H9 (cell line): ENCODE data around the gene USE1. TPM values are rescaled to one million over a fixed set of nuclear protein-coding genes. Genes with fewer than 3 reads are reported as not detected.

Source experiments
- DNase-seq: peaks from one replicate; pipeline ENCODE4 v3.0.0-alpha.2; 2017
- H2AFZ ChIP-seq: one replicate; pipeline ENCODE4 v1.6.1; 2013; ENCODE audit warnings: mild to moderate bottlenecking, low read length, control low read depth, moderate library complexity
- H2AK5ac ChIP-seq: 2 replicates; pipeline ENCODE4 v1.6.1; 2013; ENCODE audit warnings: low read length, control low read depth, mixed read lengths; ENCODE audit not compliant: insufficient read length
- H2BK120ac ChIP-seq: one replicate; pipeline ENCODE4 v1.6.1; 2013; ENCODE audit warnings: low read depth, mild to moderate bottlenecking, low read length, control low read depth, inconsistent platforms; ENCODE audit not compliant: poor library complexity, severe bottlenecking
- H2BK12ac ChIP-seq: 2 replicates; pipeline ENCODE4 v1.6.1; 2013; ENCODE audit warnings: low read length, control low read depth, mixed read lengths, low read depth; ENCODE audit not compliant: insufficient read length
- H2BK15ac ChIP-seq: 2 replicates; pipeline ENCODE4 v1.6.1; 2013; ENCODE audit warnings: low read depth, low read length, control low read depth
- H2BK20ac ChIP-seq: one replicate; pipeline ENCODE4 v1.6.1; 2013; ENCODE audit warnings: low read depth, mild to moderate bottlenecking, low read length, control low read depth, inconsistent platforms; ENCODE audit not compliant: poor library complexity, severe bottlenecking
- H2BK5ac ChIP-seq: 2 replicates; pipeline ENCODE4 v1.6.1; 2013; ENCODE audit warnings: low read length, control low read depth, mixed read lengths; ENCODE audit not compliant: insufficient read length
- H3K14ac ChIP-seq: 2 replicates; pipeline ENCODE4 v1.6.1; 2013; ENCODE audit warnings: low read length, control low read depth; ENCODE audit not compliant: insufficient read depth
- H3K18ac ChIP-seq: 2 replicates; pipeline ENCODE4 v1.6.1; 2013; ENCODE audit warnings: low read depth, mild to moderate bottlenecking, mixed read lengths, low read length, control low read depth; ENCODE audit not compliant: insufficient read length
- H3K23ac ChIP-seq: 2 replicates; pipeline ENCODE4 v1.6.1; 2013; ENCODE audit warnings: low read length, control low read depth, mixed read lengths, low read depth; ENCODE audit not compliant: insufficient read length
- H3K23me2 ChIP-seq: 2 replicates; pipeline ENCODE4 v1.6.1; 2013; ENCODE audit warnings: low read depth, mild to moderate bottlenecking, mixed read lengths, low read length, control low read depth; ENCODE audit not compliant: insufficient read length, poor library complexity, severe bottlenecking
- H3K27ac ChIP-seq: 2 replicates; pipeline ENCODE4 v1.5.1; 2013; ENCODE audit warnings: low read length, control low read depth, mixed read lengths, low read depth; ENCODE audit not compliant: insufficient read length
- H3K27me3 ChIP-seq: 2 replicates; pipeline ENCODE4 v1.6.1; 2013; ENCODE audit warnings: low read length, control low read depth, inconsistent platforms; ENCODE audit not compliant: insufficient read depth
- H3K4ac ChIP-seq: 2 replicates; pipeline ENCODE4 v1.6.1; 2013; ENCODE audit warnings: low read depth, mild to moderate bottlenecking, control low read depth, inconsistent platforms, low read length, moderate library complexity
- H3K4me1 ChIP-seq: 2 replicates; pipeline ENCODE4 v1.6.1; 2013; ENCODE audit warnings: low read length, control low read depth, inconsistent platforms; ENCODE audit not compliant: insufficient read depth
- H3K4me2 ChIP-seq: 2 replicates; pipeline ENCODE4 v1.6.1; 2013; ENCODE audit warnings: low read length, control low read depth, mixed read lengths; ENCODE audit not compliant: insufficient read length, insufficient read depth
- H3K56ac ChIP-seq: 2 replicates; pipeline ENCODE4 v1.6.1; 2013; ENCODE audit warnings: low read depth, mild to moderate bottlenecking, mixed read lengths, low read length, control low read depth; ENCODE audit not compliant: insufficient read length
- H3K79me1 ChIP-seq: 2 replicates; pipeline ENCODE4 v1.6.1; 2013; ENCODE audit warnings: low read depth, mild to moderate bottlenecking, moderate library complexity, low read length, control low read depth, inconsistent platforms; ENCODE audit not compliant: insufficient read depth, poor library complexity, severe bottlenecking
- H3K79me2 ChIP-seq: 2 replicates; pipeline ENCODE4 v1.6.1; 2013; ENCODE audit warnings: low read length, control low read depth, inconsistent platforms; ENCODE audit not compliant: insufficient read depth
- H3K9ac ChIP-seq: 2 replicates; pipeline ENCODE4 v1.6.1; 2013; ENCODE audit warnings: low read length, control low read depth, mixed read lengths; ENCODE audit not compliant: insufficient read length; ENCODE audit errors: extremely low read depth
- H3K9me3 ChIP-seq: one replicate; pipeline ENCODE4 v1.6.1; 2013; ENCODE audit warnings: low read depth, low read length, inconsistent platforms; ENCODE audit not compliant: control insufficient read depth
- H3T11ph ChIP-seq: one replicate; pipeline ENCODE4 v1.6.1; 2013; ENCODE audit warnings: mild to moderate bottlenecking, low read length, control low read depth, inconsistent platforms
- H4K20me1 ChIP-seq: one replicate; pipeline ENCODE4 v1.6.1; 2013; ENCODE audit not compliant: control insufficient read depth, insufficient read length, insufficient read depth
- H4K5ac ChIP-seq: 2 replicates; pipeline ENCODE4 v1.6.1; 2013; ENCODE audit warnings: low read depth, mild to moderate bottlenecking, mixed read lengths, low read length, control low read depth; ENCODE audit not compliant: insufficient read length
- H4K8ac ChIP-seq: replicated peaks from 2 replicates; pipeline ENCODE4 v1.6.1; 2013; ENCODE audit warnings: low read length, control low read depth, mixed read lengths, low read depth; ENCODE audit not compliant: insufficient read length
- H4K91ac ChIP-seq: 2 replicates; pipeline ENCODE4 v1.6.1; 2013; ENCODE audit warnings: low read depth, mild to moderate bottlenecking, moderate library complexity, mixed read lengths, low read length, control low read depth; ENCODE audit not compliant: insufficient read length
- H3K27ac Mint-ChIP-seq, 3 experiments: 2 replicates in 2 of 3; 3 replicates in 1 of 3; pipeline ENCODE4 v1.8.0; 2020 to 2021; ENCODE audit warnings: mixed read lengths in 3 of 3, mild to moderate bottlenecking in 1 of 3, moderate library complexity in 1 of 3
- H3K27me3 Mint-ChIP-seq: 2 replicates; pipeline ENCODE4 v1.8.0; 2021; ENCODE audit warnings: low read depth, mild to moderate bottlenecking, moderate library complexity, mixed read lengths
- H3K36me3 Mint-ChIP-seq, 3 experiments: 2 replicates in 2 of 3; 3 replicates in 1 of 3; pipeline ENCODE4 v1.8.0; 2020 to 2021; ENCODE audit warnings: low read depth in 3 of 3, mixed read lengths in 3 of 3; ENCODE audit not compliant: insufficient read depth in 1 of 3
- H3K4me1 Mint-ChIP-seq, 2 experiments: 2 replicates each; pipeline ENCODE4 v1.8.0; 2020; ENCODE audit warnings: mixed read lengths in 2 of 2
- H3K4me3 Mint-ChIP-seq, 2 experiments: 2 replicates in 1 of 2; 3 replicates in 1 of 2; pipeline ENCODE4 v1.8.0; 2020 to 2021; ENCODE audit warnings: mild to moderate bottlenecking in 2 of 2, mixed read lengths in 2 of 2, moderate library complexity in 1 of 2
- H3K9me3 Mint-ChIP-seq, 2 experiments: 2 replicates in 1 of 2; 3 replicates in 1 of 2; pipeline ENCODE4 v1.8.0; 2020; ENCODE audit warnings: mild to moderate bottlenecking in 2 of 2, mixed read lengths in 2 of 2, moderate library complexity in 1 of 2
- CTCF ChIP-seq: fragments of 200-600 bp; sonication (generic); conservative IDR thresholded peaks from 3 replicates; pipeline ENCODE4 v1.8.0; 2021; ENCODE audit warnings: antibody characterized with exemption, mild to moderate bottlenecking
- WGBS: extraction: QIAGEN DNeasy Blood & Tissue Kit; methylation state at CpG from one replicate; pipeline ENCODE4 v1.1.7; 2013; ENCODE audit warnings: missing lambda C conversion rate, low lambda C conversion rate, mixed read lengths; ENCODE audit not compliant: insufficient read length; ENCODE audit errors: extremely low coverage; 5-methylcytosine and 5-hydroxymethylcytosine counted together
- total RNA-seq: library from RNA; stranded (reverse); gene quantifications from 2 replicates; pipeline ENCODE4 v1.2.1, GENCODE V29; 2021

The USE1 gene
- total RNA-seq, 1 experiment from 2014 or later = 16.2 TPM

GRCh38 chr19:17200408-17201079 lies 14.6 kb upstream of the USE1 start:
- Mint-ChIP-seq H3K9me3 (no peaks in the 10 kb centered on the region), H3K27ac (no peak overlapping the region), H3K36me3 (peaks cover 53 to 72% (median 55%) of the 10 kb centered on the region in 3 experiments), H3K27me3 (no peaks in the 10 kb centered on the region), H3K4me3 (no peak overlapping the region), H3K4me1 (no peaks in the 10 kb centered on the region)
- Histone ChIP-seq H2BK120ac (no peak overlapping the region), H3K23me2 (no peaks in the 10 kb centered on the region), H3K4me1 (no peaks in the 10 kb centered on the region), H2BK5ac (no peak overlapping the region), H3K27me3 (no peaks in the 10 kb centered on the region), H2BK20ac (no peak overlapping the region), H3K79me1 (no peaks in the 10 kb centered on the region), H3T11ph (no peak overlapping the region), H2BK15ac (no peak overlapping the region), H3K18ac (no peak overlapping the region), H3K14ac (no peak overlapping the region), H2AFZ (no peak overlapping the region), H4K91ac (no peak overlapping the region), H4K20me1 (no peaks in the 10 kb centered on the region), H3K4me2 (no peak overlapping the region), H2AK5ac (no peak overlapping the region), H3K23ac (no peak overlapping the region), H3K79me2 (no peaks in the 10 kb centered on the region), H3K4ac (no peak overlapping the region), H3K9me3 (no peaks in the 10 kb centered on the region), H2BK12ac (no peak overlapping the region), H3K27ac (no peak overlapping the region), H3K56ac (no peak overlapping the region), H3K9ac (no peak overlapping the region), H4K5ac (no peak overlapping the region), H4K8ac (no peak overlapping the region)
- no peak for TF ChIP-seq CTCF
- no CpG with 5 or more reads among the region's 16 CpGs for WGBS
- DNase-seq = no peak
